SH-SY5Y (cell line): Measurements from ENCODE around the gene GRIK1.

Source experiments
- GATA2 ChIP-seq: IDR thresholded peaks from 2 replicates; pipeline ENCODE4 v1.6.1; 2011; ENCODE audit warnings: mild to moderate bottlenecking, low read depth, low read length
- GATA3 ChIP-seq: IDR thresholded peaks from 2 replicates; pipeline ENCODE4 v1.6.1; 2011; ENCODE audit warnings: low read depth, mild to moderate bottlenecking, low read length, moderate library complexity

DNA sequence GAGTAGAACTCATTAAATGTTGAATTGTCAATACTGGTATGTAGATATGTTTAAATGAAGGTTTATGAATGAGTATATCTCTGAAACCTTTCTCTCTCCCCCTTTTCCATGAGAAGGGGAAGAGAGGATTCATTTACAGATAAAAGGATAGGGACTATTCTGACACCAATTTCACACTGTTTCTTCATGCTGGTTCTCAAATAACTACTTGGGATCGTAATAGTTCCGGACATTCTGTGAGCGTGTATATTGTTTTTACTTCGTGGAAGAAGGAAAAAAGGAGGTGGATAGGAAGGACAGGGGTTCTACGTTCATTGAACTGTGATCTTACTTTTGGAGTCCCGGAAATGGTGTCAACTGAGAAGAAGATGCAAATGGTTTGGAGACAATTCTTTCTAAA lies 284.2 kb downstream of the GRIK1 start:
- TF ChIP-seq GATA3 = no peak
- no peak for TF ChIP-seq GATA2
